GM19239 (cell line): ENCODE measurements around the gene PPP1R13B.
A peak's percentile ranks its signal among the peaks of the same experiment; 100 is the strongest.

Experiments
- DNase-seq: peaks from one replicate; pipeline ENCODE4 v3.0.0; 2011; ENCODE audit warnings: low spot score; ENCODE audit not compliant: insufficient read length
- FAIRE-seq: peaks from 2 replicates; lab custom pipeline; 2011; peaks lifted over from hg19 to GRCh38; lab: Jason Lieb, UNC

PPP1R13B gene

GRCh38 chr14:103882503-103883262 is 35.3 kb upstream of the PPP1R13B start:
- FAIRE-seq (no peak), DNase-seq (no peak)

DNA sequence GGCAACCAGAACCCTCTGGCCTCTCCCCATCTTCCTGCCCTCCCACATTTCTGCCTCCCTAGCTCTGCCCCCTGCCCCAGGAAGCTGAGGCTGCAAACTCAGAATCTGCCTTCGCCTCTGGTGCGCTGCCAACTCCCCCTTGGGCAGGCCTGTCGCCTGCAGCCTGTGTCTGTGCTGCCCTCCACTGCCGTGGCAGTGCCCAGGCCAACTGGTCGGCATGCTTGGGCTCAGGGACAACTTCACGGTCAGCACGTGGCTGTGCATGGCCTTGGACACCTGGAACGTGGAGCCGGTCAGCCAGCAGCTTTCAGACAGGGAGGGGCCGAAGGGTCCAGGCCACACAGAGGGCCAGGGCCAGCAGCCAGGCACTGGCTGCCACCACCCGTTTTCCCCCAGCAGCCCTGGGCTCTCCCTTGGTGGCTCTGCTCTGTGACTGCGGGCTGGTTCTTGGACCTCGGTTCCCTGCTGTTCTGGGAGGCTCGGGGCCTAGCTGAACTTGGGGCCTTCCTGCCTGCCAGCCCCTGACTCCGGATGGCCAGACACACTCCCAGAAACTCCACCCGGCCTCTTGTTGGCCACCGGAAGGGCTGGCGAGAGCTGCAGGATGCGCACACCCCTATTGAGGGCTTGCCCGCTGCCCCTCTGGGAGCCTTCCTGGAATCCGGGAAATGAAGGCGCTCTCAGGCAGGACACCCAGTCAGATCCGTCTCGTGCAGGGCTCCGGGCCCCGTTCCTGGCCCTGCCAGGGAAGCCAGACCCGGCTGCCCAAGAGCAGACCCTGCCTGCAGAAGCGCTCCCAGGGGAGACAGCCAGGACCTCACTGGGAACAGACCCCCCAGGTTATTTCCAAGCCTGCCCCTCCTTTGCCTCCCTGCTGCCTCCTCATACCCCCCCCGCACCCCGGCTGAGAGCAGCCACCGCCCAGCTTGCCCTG is 34.2 kb upstream of the PPP1R13B start:
- DNase-seq = no peak

DNA sequence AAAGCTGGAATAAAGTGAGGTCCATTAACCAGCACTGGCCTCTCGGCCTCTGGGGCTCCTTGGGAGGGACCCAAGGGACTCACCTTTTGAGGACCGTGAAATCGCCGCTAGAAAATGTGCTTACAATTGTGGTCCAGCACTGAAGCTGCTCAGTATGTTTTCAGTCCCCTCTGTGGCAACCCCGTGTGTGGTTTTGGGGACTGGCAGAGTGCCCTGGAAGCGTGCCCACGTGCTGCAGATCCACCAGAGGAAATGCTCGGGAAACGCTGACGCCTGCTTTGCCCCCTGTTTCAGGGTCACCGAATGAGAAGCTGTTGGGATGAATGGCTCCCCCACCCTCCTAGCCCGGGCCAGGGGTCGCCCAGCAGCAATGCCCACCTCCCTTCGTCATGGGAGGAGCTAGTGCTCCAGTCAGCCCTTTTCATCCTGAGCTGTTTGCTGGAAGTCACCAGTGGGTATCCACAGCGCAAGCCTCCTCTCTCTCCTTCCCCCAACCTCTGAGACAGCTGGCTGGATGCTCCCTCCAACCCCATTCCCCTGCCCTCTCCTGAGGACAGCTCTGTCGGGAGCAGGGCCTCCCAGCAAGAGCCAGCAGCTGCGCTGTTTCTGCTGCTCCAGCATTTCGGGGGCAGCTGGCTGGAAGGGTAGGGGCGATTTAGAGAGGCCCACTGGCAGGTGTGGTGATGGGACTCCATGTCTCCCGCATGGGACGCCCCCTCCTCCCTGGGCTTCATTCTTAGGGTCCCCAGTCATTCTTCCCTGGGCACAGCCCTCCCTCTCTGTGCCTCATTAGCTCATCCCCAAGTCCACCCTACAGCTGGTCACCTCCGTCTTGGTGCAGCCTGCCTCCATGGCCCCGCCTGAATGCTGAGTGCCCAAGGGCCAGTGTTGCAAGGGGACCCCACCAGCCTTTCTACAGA is 33.2 kb upstream of the PPP1R13B start:
- no peak for FAIRE-seq

More for the DNA sequence above, 34.2 kb upstream of the PPP1R13B start:
- no peak for FAIRE-seq

GRCh38 chr14:103879570-103880347 is 32.4 kb upstream of the PPP1R13B start:
- no peak for FAIRE-seq

More for the DNA sequence above, 33.2 kb upstream of the PPP1R13B start:
- DNase-seq = no peak

DNA sequence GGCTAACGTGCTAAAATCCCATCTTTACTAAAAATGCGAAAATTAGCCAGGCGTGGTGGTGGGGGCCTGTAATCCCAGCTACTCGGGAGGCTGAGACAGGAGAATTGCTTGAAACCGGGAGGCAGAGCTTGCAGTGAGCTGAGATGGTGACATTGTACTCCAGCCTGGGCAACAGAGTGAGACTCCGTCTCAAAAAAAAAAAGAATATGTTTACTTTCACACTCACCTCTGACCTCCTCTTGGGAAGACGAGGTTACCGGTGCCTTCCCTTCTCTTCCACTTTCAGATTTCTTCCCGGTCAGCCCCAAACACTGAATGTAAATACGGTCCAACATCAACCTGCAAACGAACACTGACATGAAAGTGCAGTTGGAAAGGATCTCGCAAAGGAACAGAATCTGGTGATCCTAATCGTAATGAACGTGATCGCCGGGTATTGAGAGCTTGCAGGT is 31.8 kb upstream of the PPP1R13B start:
- no peak for FAIRE-seq
- no peak for DNase-seq

More at GRCh38 chr14:103879570-103880347, 32.4 kb upstream of the PPP1R13B start:
- peak; percentile 46 for DNase-seq

- FAIRE-seq (no peak), DNase-seq (no peak)
Measured at GRCh38 chr14:103878180-103878579, 30.8 kb upstream of the PPP1R13B start.

GRCh38 chr14:103875010-103875409 is 27.6 kb upstream of the PPP1R13B start:
- FAIRE-seq (no peak), DNase-seq (no peak)

DNA sequence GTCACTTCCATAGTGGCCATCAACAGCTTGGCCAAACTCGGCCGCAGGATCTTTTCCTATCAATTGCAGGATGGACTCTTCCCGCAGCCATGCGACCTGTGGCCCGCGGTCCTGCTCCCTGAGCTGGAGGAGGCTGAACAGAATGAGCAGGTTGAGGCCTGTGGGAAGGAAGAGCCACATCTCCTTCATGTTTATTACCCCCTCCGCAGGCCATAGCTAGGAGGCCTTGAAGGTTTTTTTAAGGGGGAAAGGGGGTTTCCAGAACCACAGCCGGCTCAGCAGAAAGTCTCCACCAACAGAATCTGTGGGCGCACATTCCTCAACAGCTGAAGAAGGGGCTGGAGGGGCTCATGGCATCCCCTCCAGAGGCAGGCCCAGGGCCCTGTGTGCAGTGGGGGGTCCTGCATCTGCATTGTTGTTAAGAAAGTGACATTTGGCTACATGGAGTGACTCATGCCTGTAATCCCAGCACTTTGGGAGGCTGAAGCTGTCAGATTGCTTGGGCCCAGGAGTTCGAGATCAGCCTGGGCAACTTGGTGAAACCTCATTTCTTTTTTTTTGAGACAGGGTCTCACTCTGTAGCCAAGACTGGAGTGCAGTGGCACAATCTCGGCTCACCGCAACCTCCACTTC is 25.2 kb upstream of the PPP1R13B start:
- DNase-seq (no peak), FAIRE-seq (no peak)

DNA sequence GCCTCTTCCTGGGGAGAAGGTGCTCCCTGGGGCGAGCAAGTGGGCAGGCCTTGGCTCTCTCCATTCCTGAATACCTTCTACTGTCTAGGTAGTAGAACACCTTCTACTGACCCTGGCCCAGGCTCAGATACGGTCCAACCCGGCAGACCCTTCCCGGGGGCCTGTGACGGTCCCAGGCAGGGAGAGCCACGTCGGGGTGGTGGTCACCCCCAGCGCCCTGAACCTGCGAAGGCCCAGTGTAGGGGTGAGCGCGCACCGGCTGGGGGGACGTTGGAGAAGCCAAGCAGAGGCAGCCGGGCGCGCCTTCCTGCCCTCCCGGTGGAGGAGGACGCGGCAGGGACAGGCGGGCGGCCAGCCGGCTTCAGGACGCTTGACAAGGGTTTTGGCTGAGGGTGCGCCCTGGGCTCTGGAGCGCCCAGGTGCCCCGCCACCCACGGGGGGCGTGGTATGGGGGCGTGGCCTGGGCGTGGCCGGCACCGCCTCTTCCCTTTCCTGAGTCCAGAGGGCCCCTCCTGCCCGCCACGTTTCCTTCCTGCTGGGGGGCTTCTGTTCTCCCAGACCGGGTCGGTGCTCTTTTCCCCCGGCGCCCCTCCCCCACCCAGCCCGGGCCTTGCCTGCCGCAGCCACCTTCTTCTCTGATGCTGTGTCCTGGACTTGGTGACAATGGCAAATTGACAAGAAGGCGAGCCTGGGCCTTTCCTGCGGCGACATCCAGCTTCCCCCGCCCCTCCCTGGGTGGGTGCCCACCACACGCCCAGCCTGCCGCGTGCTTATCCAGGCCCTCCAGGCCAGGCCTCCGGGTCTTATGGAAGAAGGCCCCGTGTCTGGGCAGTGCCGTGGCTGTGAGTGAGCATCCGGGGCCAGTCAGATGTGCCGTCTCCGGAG is 24.5 kb upstream of the PPP1R13B start:
- DNase-seq (peak; percentile 94), FAIRE-seq (peak; percentile 65)

DNA sequence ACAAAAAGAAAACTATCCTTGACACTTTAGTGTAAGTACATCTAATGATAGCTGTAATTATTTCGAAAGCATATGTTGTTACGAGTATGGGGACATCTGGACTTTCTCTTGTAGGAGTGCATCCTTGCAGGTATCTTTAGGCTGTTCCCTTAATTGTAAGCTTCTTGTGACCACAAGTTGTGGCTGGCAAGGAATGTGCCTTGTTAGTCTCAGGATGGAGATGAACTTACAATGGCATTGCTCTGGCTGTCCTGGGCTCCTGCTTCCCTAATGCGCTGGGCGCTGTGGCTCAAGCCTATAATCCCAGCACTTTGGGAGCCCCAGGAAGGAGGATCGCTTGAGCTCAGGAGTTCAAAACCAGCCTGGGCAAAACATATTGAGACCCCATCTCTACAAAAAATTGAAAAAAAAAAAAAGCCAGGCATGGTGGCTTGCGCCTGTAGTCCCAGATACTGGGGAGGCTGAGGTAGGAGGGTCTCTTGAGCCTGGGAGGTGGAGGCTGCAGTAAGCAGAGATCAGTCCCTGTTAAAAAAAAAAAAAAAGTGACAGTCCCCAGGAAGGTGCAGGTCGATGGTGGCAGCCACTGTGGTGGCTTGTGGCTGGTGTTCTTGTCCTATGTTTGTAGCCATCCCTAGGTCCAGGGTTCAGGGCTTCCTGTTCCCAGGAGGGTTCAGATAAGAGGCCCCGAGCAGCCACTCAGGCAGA is 23.7 kb upstream of the PPP1R13B start:
- DNase-seq (no peak), FAIRE-seq (no peak)

- no peak for FAIRE-seq
- DNase-seq = no peak
Measured at GRCh38 chr14:103870144-103870876, 22.9 kb upstream of the PPP1R13B start.

GRCh38 chr14:103869406-103870143 is 22.2 kb upstream of the PPP1R13B start:
- FAIRE-seq = no peak

GRCh38 chr14:103868242-103868897 is 21.0 kb upstream of the PPP1R13B start:
- no peak for DNase-seq
- no peak for FAIRE-seq

More at GRCh38 chr14:103869406-103870143, 22.2 kb upstream of the PPP1R13B start:
- no peak for DNase-seq

DNA sequence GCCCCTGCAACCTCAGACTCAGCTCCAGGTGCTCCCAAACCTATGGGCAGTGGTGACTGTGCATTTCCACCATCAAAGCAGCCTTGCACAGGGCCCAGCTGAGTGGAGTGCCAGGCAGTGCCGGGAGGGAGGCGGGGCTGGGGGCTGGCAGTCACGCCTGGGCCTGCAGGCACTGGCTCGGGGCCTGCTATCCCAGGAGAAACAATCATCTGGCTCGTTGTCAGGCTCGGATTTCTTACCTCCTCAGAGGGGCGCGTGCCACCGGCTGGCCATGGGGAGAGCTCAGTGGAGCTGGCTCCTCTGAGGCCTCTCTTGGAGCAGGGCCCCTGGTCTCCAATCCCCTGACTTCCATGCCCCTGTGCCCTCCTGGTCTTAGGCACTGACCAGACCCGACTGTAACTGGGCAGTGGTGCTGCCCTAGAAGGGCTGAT is 20.2 kb upstream of the PPP1R13B start:
- FAIRE-seq (no peak), DNase-seq (no peak)

- DNase-seq (no peak), FAIRE-seq (no peak)
Measured at GRCh38 chr14:103867020-103867419, 19.6 kb upstream of the PPP1R13B start.
